ENCODE measurements around the gene ADGRL2.

DNA sequence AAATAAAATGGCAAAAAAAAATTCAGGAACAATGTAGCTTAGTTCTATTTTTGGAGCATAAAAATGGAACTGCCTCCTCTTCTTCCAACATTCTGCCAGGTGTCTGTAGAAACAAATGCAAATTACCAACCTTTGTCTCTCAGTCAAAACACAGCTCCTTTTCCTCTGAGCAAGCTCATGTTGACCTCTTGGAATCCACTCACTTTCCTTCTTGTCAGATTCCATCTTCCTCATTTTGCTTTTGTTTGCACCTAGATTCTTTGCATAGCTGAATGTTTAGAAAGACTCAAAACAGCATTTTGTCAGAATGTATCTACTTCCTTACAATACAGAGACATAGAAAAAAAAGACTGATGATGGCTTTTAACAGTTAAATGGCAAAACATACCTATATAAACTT is 178.2 kb downstream of the ADGRL2 start:
- no peak for TF ChIP-seq POLR2A (IDR thresholded peaks at IDR 0.05)
- TF ChIP-seq, protein P1, sequence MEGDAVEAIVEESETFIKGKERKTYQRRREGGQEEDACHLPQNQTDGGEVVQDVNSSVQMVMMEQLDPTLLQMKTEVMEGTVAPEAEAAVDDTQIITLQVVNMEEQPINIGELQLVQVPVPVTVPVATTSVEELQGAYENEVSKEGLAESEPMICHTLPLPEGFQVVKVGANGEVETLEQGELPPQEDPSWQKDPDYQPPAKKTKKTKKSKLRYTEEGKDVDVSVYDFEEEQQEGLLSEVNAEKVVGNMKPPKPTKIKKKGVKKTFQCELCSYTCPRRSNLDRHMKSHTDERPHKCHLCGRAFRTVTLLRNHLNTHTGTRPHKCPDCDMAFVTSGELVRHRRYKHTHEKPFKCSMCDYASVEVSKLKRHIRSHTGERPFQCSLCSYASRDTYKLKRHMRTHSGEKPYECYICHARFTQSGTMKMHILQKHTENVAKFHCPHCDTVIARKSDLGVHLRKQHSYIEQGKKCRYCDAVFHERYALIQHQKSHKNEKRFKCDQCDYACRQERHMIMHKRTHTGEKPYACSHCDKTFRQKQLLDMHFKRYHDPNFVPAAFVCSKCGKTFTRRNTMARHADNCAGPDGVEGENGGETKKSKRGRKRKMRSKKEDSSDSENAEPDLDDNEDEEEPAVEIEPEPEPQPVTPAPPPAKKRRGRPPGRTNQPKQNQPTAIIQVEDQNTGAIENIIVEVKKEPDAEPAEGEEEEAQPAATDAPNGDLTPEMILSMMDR (IDR thresholded peaks at IDR 0.05): no peak
